HG03108 (cell line): Measurements from ENCODE around the gene CLRN2.
A peak's percentile ranks its signal among the peaks of the same experiment; 100 is the strongest.
"Not testable (repeated sequence)": the region's sequence is repeated elsewhere in the genome, so short reads cannot be mapped to it uniquely, and the experiment has no call there.

ENCODE experiments used
- ATAC-seq: cut with Tn5 transposase; IDR thresholded peaks from one replicate; pipeline ENCODE4 v1.9.1; 2021; ENCODE audit warnings: moderate library complexity; ENCODE audit not compliant: unreplicated experiment

Gene CLRN2

GRCh38 chr4:17502756-17503155 lies 12.2 kb upstream of the CLRN2 start:
- ATAC-seq = no peak

GRCh38 chr4:17504081-17504480 lies 10.9 kb upstream of the CLRN2 start:
- no peak for ATAC-seq

GRCh38 chr4:17510582-17510981 lies 4.4 kb upstream of the CLRN2 start:
- no peak for ATAC-seq

- ATAC-seq = no peak
These were observed 3.9 kb upstream of the CLRN2 start for GRCh38 chr4:17511051-17511450.

- peak; percentile 35 for ATAC-seq
These were observed 3.4 kb upstream of the CLRN2 start for GRCh38 chr4:17511509-17511949.

- peak; percentile 97 for ATAC-seq
These were observed 2.8 kb upstream of the CLRN2 start, which contains the start of gene QDPR for GRCh38 chr4:17511950-17512795. Gene QDPR (minus strand): TSS chr4:17512090. CDS start chr4:17512054, 36 bp downstream.

GRCh38 chr4:17512973-17513665 lies 1.8 kb upstream of the CLRN2 start:
- no peak for ATAC-seq

- ATAC-seq = no peak
These were observed 761 bp downstream of the CLRN2 start for GRCh38 chr4:17515445-17516407.

GRCh38 chr4:17516980-17517379 lies 2.0 kb downstream of the CLRN2 start:
- no peak for ATAC-seq

GRCh38 chr4:17517664-17518063 lies 2.7 kb downstream of the CLRN2 start:
- no peak for ATAC-seq

- ATAC-seq = no peak
These were observed 6.6 kb downstream of the CLRN2 start for GRCh38 chr4:17521595-17521994.

- no peak for ATAC-seq
These were observed 8.7 kb downstream of the CLRN2 start for GRCh38 chr4:17523662-17524061.

- ATAC-seq = no peak
These were observed 11.9 kb downstream of the CLRN2 start for GRCh38 chr4:17526695-17527477.

- ATAC-seq = no peak
These were observed 13.7 kb downstream of the CLRN2 start for GRCh38 chr4:17528551-17529165.

- ATAC-seq = no peak
These were observed 16.7 kb downstream of the CLRN2 start for GRCh38 chr4:17531538-17532285.

GRCh38 chr4:17534705-17535104 lies 19.7 kb downstream of the CLRN2 start:
- no peak for ATAC-seq

- ATAC-seq = no peak
These were observed 20.3 kb downstream of the CLRN2 start for GRCh38 chr4:17535242-17535641.

- no peak for ATAC-seq
These were observed 20.9 kb downstream of the CLRN2 start for GRCh38 chr4:17535906-17536305.

GRCh38 chr4:17537060-17537459 lies 22.1 kb downstream of the CLRN2 start:
- not testable (repeated sequence) for ATAC-seq
